Spleen (tissue), 11 donors: ENCODE results near the gene SOST. TPM values are rescaled to one million over a fixed set of nuclear protein-coding genes. Genes with fewer than 3 reads are reported as not detected.

ENCODE experiments used
- DNase-seq: peaks from one replicate; pipeline ENCODE4 v3.0.0-alpha.2; 2020
- H3K27ac ChIP-seq, 8 donors: fragments of 200-600 bp; sonication (generic) in 7 of 8; 1 replicate in 4 of 8; 2 replicates in 4 of 8; pipeline versions ENCODE4 v1.5.0 to v1.8.0; 2016 to 2021; ENCODE audit warnings: inconsistent platforms in 4 of 8, mild to moderate bottlenecking in 4 of 8, moderate library complexity in 1 of 8
- H3K27me3 ChIP-seq, 7 donors: fragments of 200-600 bp; sonication (generic) in 6 of 7; replicated peaks in 1 of 7; 1 replicate in 4 of 7; 2 replicates in 3 of 7; pipeline versions ENCODE4 v1.5.0 to v1.8.0; 2016 to 2021; ENCODE audit warnings: inconsistent platforms in 3 of 7, mild to moderate bottlenecking in 1 of 7
- H3K36me3 ChIP-seq, 6 donors: fragments of 200-600 bp; sonication (generic) in 5 of 6; 1 replicate in 4 of 6; 2 replicates in 2 of 6; pipeline versions ENCODE4 v1.5.0 to v1.8.0; 2016 to 2021; ENCODE audit warnings: inconsistent platforms in 2 of 6
- H3K4me1 ChIP-seq, 6 donors: fragments of 200-600 bp; sonication (generic) in 5 of 6; 1 replicate in 3 of 6; 2 replicates in 3 of 6; pipeline versions ENCODE4 v1.5.0 to v1.8.0; 2016 to 2021; ENCODE audit warnings: inconsistent platforms in 3 of 6
- H3K4me3 ChIP-seq, 8 donors: fragments of 200-600 bp; sonication (generic) in 7 of 8; 1 replicate in 4 of 8; 2 replicates in 4 of 8; pipeline versions ENCODE4 v1.5.0 to v1.8.0; 2016 to 2021; ENCODE audit warnings: inconsistent platforms in 4 of 8, mild to moderate bottlenecking in 4 of 8, moderate library complexity in 2 of 8
- H3K9me3 ChIP-seq, 8 donors: fragments of 200-600 bp; sonication (generic) in 7 of 8; 1 replicate in 4 of 8; 2 replicates in 4 of 8; pipeline versions ENCODE4 v1.5.0 to v1.8.0; 2016 to 2021; ENCODE audit warnings: inconsistent platforms in 4 of 8
- POLR2A ChIP-seq, 3 donors: fragments of 450-650 bp; IDR thresholded peaks; one replicate each; pipeline ENCODE4 v1.5.1; 2017; ENCODE audit warnings: antibody characterized with exemption in 3 of 3, mild to moderate bottlenecking in 1 of 3
- POLR2AphosphoS5 ChIP-seq, 3 donors: sonication (generic); formaldehyde crosslinking; IDR thresholded peaks; one replicate each; pipeline ENCODE4 v1.5.1; 2017; ENCODE audit warnings: antibody characterized with exemption in 3 of 3
- WGBS, 5 donors: extraction: QIAGEN DNeasy Blood & Tissue Kit in 3 of 5; methylation state at CpG; one replicate each; pipeline versions ENCODE4 v1.1.5 to v1.1.7; 2013 to 2018; 5-methylcytosine and 5-hydroxymethylcytosine counted together
- intact Hi-C: fragments of 100-400 bp; cut with DNase I; formaldehyde crosslinking; loops from one replicate; pipeline ENCODE4 v1.15.0; 2023; ENCODE audit warnings: low total_unique reads
- polyA plus RNA-seq, 3 donors: library from polyadenylated mRNA; stranded (reverse); fragments of 200-250 nt; gene quantifications; one replicate each; pipeline ENCODE4 v1.2.1, GENCODE V29; 2013
- total RNA-seq, 7 donors: library from RNA; depleted of rRNA in 3 of 7; stranded (reverse); fragments of >200 nt in 3 of 7; fragmentation: NEBNext Ultra II Directional in 4 of 7; extraction: Animal tissue kit (Norgen Biotek cat#: 25700) in 4 of 7; gene quantifications; one replicate each; pipeline versions ENCODE4 v1.1.0 to v1.2.1, GENCODE V29; 2016 to 2021
- TF ChIP-seq, protein P1 (sequence below), 11 experiments: fragments of 200-600 bp in 7 of 11; fragments of 450-650 bp in 4 of 11; sonication (generic) in 4 of 11; IDR thresholded peaks in 8 of 11; conservative IDR thresholded peaks in 3 of 11; 1 replicate in 7 of 11; 2 replicates in 4 of 11; pipeline versions ENCODE4 v1.4.0 to v1.8.0; 2016 to 2021; ENCODE audit warnings: antibody characterized with exemption in 11 of 11, inconsistent platforms in 4 of 11, mild to moderate bottlenecking in 1 of 11
- donor health status: healthy with polysubstance abuse.
- donor health status: DM: no; HTN: no; CAD: no; lungs with moderate emphysema.
- donor health status: DM: no; HTN: no; CAD: no.
- donor health status: Bipolar disorder and iron deficiency.
- donor health status: healthy.
- donor health status: DM: no; HTN: no; CAD: no.
- donor health status: DM: yes; HTN: yes; CAD: no.

The SOST gene
- total and polyA plus RNA-seq, 10 donors = 0.04 TPM; not detected in 9

DNA sequence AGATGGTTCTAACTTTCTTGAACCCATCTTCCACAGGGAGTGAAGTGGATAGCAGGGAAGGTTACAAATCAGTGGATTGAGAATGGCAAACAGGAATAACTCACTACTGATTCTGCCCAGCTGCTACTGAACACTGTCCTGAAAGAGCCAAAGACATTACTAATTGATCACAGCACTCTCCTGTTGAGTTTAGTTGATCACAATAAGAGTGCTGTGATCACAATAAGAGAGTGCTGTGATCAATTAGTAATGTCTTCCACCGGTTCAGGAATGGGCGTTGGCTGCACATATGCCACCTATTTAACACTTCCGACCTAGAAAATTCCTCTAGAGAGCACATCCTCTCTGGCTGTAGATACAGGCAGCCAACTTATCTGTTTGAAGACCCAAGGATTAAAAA is 33.0 kb upstream of the SOST start:
- TF ChIP-seq POLR2AphosphoS5 (IDR thresholded peaks at IDR 0.05) (no peak), POLR2A (IDR thresholded peaks at IDR 0.05) (no peak)
- TF ChIP-seq, protein P1, sequence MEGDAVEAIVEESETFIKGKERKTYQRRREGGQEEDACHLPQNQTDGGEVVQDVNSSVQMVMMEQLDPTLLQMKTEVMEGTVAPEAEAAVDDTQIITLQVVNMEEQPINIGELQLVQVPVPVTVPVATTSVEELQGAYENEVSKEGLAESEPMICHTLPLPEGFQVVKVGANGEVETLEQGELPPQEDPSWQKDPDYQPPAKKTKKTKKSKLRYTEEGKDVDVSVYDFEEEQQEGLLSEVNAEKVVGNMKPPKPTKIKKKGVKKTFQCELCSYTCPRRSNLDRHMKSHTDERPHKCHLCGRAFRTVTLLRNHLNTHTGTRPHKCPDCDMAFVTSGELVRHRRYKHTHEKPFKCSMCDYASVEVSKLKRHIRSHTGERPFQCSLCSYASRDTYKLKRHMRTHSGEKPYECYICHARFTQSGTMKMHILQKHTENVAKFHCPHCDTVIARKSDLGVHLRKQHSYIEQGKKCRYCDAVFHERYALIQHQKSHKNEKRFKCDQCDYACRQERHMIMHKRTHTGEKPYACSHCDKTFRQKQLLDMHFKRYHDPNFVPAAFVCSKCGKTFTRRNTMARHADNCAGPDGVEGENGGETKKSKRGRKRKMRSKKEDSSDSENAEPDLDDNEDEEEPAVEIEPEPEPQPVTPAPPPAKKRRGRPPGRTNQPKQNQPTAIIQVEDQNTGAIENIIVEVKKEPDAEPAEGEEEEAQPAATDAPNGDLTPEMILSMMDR (IDR thresholded peaks at IDR 0.05 in 8 of 11, conservative IDR thresholded peaks at IDR 0.05 in 3 of 11) = no peak
- Histone ChIP-seq H3K27ac (no peak overlapping the region), H3K27me3 (peaks cover 0 to 10% (median 0%) of the 10 kb centered on the region in 7 donors), H3K4me3 (no peak overlapping the region), H3K36me3 (no peaks in the 10 kb centered on the region), H3K4me1 (peaks cover 0 to 9% (median 0%) of the 10 kb centered on the region in 6 donors), H3K9me3 (peaks cover 0 to 3% (median 0%) of the 10 kb centered on the region in 8 donors)
- intact Hi-C loops = no loop called here
- no peak for DNase-seq
- 29 to 60% (median 47%) methylated on average over 3 of the region's 3 CpGs for WGBS, 5 donors

GRCh38 chr17:43790311-43790940 is 31.8 kb upstream of the SOST start:
- WGBS, 5 donors = 80 to 91% (median 90%) methylated on average over 12 to 14 of the region's 14 CpGs
- intact Hi-C loops = no loop called here
- no peak for DNase-seq
- H3K4me3 ChIP-seq = no peak overlapping the region
- H3K9me3 ChIP-seq = peaks cover 0 to 3% (median 0%) of the 10 kb centered on the region in 8 donors
- peaks cover 0 to 9% (median 0%) of the 10 kb centered on the region in 6 donors for H3K4me1 ChIP-seq
- H3K27ac ChIP-seq = no peak overlapping the region
- H3K27me3 ChIP-seq = peaks cover 0 to 10% (median 0%) of the 10 kb centered on the region in 7 donors
- no peaks in the 10 kb centered on the region for H3K36me3 ChIP-seq
- TF ChIP-seq POLR2AphosphoS5 (IDR thresholded peaks at IDR 0.05) = no peak
- no peak for TF ChIP-seq POLR2A (IDR thresholded peaks at IDR 0.05)
- TF ChIP-seq, protein P1 (IDR thresholded peaks at IDR 0.05 in 8 of 11, conservative IDR thresholded peaks at IDR 0.05 in 3 of 11) = no peak

GRCh38 chr17:43789482-43789881 is 30.9 kb upstream of the SOST start:
- H3K9me3 ChIP-seq = peaks cover 0 to 3% (median 0%) of the 10 kb centered on the region in 8 donors
- H3K4me1 ChIP-seq = peaks cover 0 to 9% (median 0%) of the 10 kb centered on the region in 6 donors
- peaks cover 0 to 10% (median 0%) of the 10 kb centered on the region in 7 donors for H3K27me3 ChIP-seq
- H3K36me3 ChIP-seq = no peaks in the 10 kb centered on the region
- WGBS, 5 donors = 84 to 100% (median 93%) methylated on average over 1 of the region's 1 CpG
- intact Hi-C loops = no loop called here
- no peak for DNase-seq
- H3K27ac ChIP-seq = no peak overlapping the region
- no peak overlapping the region for H3K4me3 ChIP-seq
- TF ChIP-seq POLR2A (IDR thresholded peaks at IDR 0.05) (no peak), POLR2AphosphoS5 (IDR thresholded peaks at IDR 0.05) (no peak)
- TF ChIP-seq, protein P1 (IDR thresholded peaks at IDR 0.05 in 8 of 11, conservative IDR thresholded peaks at IDR 0.05 in 3 of 11) = no peak

GRCh38 chr17:43788540-43788939 is 29.9 kb upstream of the SOST start:
- no peak for TF ChIP-seq POLR2AphosphoS5 (IDR thresholded peaks at IDR 0.05)
- TF ChIP-seq, protein P1 (IDR thresholded peaks at IDR 0.05 in 8 of 11, conservative IDR thresholded peaks at IDR 0.05 in 3 of 11) = no peak
- TF ChIP-seq POLR2A (IDR thresholded peaks at IDR 0.05) = no peak
- Histone ChIP-seq H3K27me3 (peaks cover 0 to 10% (median 0%) of the 10 kb centered on the region in 7 donors), H3K4me3 (no peak overlapping the region), H3K36me3 (no peaks in the 10 kb centered on the region), H3K4me1 (peaks cover 0 to 9% (median 0%) of the 10 kb centered on the region in 6 donors), H3K27ac (no peak overlapping the region), H3K9me3 (peaks cover 0 to 3% (median 0%) of the 10 kb centered on the region in 8 donors)
- no peak for DNase-seq
- WGBS, 5 donors = 76 to 92% (median 83%) methylated on average over 5 of the region's 5 CpGs
- intact Hi-C loops = no loop called here
